Activated CD8-positive, alpha-beta memory T cell treated with anti-CD3 and anti-CD28 coated beads for 1 hour (primary cell): ENCODE measurements around the gene NCS1.
"Not testable (repeated sequence)": the region's sequence is repeated elsewhere in the genome, so short reads cannot be mapped to it uniquely, and the experiment has no call there.

Experiments
- DNase-seq, 2 donors: peaks; one replicate each; pipeline ENCODE4 v3.0.0-alpha.2; 2020; ENCODE audit warnings: low read depth in 1 of 2; ENCODE audit errors: extremely low read depth in 1 of 2

NCS1 gene

GRCh38 chr9:130235558-130236435 lies 63.6 kb downstream of the NCS1 start:
- peak; percentile 41 to 62 for DNase-seq

- DNase-seq: no peak
These were observed 64.3 kb downstream of the NCS1 start for GRCh38 chr9:130236436-130236985.

GRCh38 chr9:130237076-130237475 lies 64.9 kb downstream of the NCS1 start:
- DNase-seq: no peak

GRCh38 chr9:130237763-130238524 lies 65.7 kb downstream of the NCS1 start:
- no peak for DNase-seq

- DNase-seq: no peak
These were observed 67.1 kb downstream of the NCS1 start for GRCh38 chr9:130239363-130239695.

- no peak for DNase-seq
These were observed 67.6 kb downstream of the NCS1 start for GRCh38 chr9:130239741-130240241.

GRCh38 chr9:130240410-130241197 lies 68.4 kb downstream of the NCS1 start:
- DNase-seq: no peak

- DNase-seq: no peak
These were observed 69.0 kb downstream of the NCS1 start for GRCh38 chr9:130241198-130241535.

GRCh38 chr9:130242270-130243014 lies 70.2 kb downstream of the NCS1 start:
- DNase-seq: no peak

GRCh38 chr9:130243015-130243881 lies 71.0 kb downstream of the NCS1 start:
- DNase-seq: peak; percentile 48 to 75

GRCh38 chr9:130243882-130244170 lies 71.6 kb downstream of the NCS1 start:
- DNase-seq: no peak

GRCh38 chr9:130244548-130245165 lies 72.5 kb downstream of the NCS1 start:
- no peak for DNase-seq

GRCh38 chr9:130245474-130245873 lies 73.3 kb downstream of the NCS1 start:
- DNase-seq: no peak

- no peak for DNase-seq
These were observed 73.9 kb downstream of the NCS1 start for GRCh38 chr9:130246126-130246525.

- DNase-seq: no peak
These were observed 82.8 kb downstream of the NCS1 start for GRCh38 chr9:130254747-130255630.

GRCh38 chr9:130255631-130256134 lies 83.5 kb downstream of the NCS1 start:
- no peak for DNase-seq

GRCh38 chr9:130256644-130257043 lies 84.4 kb downstream of the NCS1 start:
- no peak for DNase-seq

GRCh38 chr9:130258137-130258536 lies 85.9 kb downstream of the NCS1 start:
- DNase-seq: not testable (repeated sequence)
